ENCODE measurements around the gene AS3MT. TPM values are rescaled to one million over a fixed set of nuclear protein-coding genes. Genes with fewer than 3 reads are reported as not detected.

AS3MT gene
- total and polyA plus RNA-seq, 12 donors: 177 to 910 (median 303) TPM

DNA sequence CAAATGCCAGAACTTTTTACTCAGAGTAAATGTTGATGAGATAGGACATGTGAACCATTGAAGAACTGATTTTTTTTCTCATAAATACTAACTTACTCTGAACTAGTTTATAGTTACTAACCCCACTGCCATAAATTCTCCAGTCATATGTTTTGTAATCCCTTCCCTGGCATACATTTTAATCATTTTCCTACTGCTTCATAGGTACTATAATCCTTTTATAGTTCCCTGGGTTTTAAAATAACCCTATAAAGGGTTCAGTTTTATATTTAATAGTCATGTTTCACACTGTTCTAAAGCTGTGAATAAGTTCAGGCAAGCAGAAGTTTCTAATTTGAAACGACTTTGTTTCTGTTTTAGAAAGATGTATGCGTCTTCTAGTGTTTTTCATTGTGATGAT, 77.7 kb downstream of the AS3MT start:
- H3K36me3 ChIP-seq (replicated peaks in 1 of 2): no peaks in the 10 kb centered on the region
- H3K27me3 ChIP-seq: no peaks in the 10 kb centered on the region
- DNase-seq: no peak
- no peak overlapping the region for H3K27ac ChIP-seq
- TF ChIP-seq POLR2A (IDR thresholded peaks at IDR 0.05): no peak
- TF ChIP-seq, protein P1, sequence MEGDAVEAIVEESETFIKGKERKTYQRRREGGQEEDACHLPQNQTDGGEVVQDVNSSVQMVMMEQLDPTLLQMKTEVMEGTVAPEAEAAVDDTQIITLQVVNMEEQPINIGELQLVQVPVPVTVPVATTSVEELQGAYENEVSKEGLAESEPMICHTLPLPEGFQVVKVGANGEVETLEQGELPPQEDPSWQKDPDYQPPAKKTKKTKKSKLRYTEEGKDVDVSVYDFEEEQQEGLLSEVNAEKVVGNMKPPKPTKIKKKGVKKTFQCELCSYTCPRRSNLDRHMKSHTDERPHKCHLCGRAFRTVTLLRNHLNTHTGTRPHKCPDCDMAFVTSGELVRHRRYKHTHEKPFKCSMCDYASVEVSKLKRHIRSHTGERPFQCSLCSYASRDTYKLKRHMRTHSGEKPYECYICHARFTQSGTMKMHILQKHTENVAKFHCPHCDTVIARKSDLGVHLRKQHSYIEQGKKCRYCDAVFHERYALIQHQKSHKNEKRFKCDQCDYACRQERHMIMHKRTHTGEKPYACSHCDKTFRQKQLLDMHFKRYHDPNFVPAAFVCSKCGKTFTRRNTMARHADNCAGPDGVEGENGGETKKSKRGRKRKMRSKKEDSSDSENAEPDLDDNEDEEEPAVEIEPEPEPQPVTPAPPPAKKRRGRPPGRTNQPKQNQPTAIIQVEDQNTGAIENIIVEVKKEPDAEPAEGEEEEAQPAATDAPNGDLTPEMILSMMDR (IDR thresholded peaks at IDR 0.05): no peak
- peaks cover 27 to 29% of the 10 kb centered on the region in 2 donors for H3K4me1 ChIP-seq (replicated peaks in 1 of 2)
- no peak overlapping the region for H3K4me3 ChIP-seq
- intact Hi-C loops (cut with DNase I): no loop called here
- H3K9me3 ChIP-seq (replicated peaks in 1 of 3): no peaks in the 10 kb centered on the region
- WGBS, 4 donors: 90 to 97% (median 95%) methylated on average over 2 of the region's 2 CpGs

DNA sequence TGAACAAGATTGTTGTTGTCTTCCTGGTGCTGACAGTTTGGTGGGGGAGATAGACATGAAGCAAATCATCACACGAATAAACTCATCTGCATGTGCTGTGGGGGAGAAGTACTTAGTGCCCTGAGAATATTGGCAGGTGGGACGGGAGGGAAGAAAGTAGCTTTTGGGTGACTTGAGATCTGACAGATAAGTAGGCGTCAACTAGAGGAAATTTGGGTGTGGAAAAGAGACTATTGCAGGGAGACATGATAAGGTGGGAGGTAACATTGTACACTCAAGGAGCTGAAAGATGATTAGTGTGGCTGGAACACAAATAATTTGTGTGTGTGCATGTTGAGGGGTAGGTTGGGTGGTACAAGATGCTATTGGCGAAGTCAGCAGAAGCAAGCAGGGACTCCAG, 78.9 kb downstream of the AS3MT start:
- no peaks in the 10 kb centered on the region for H3K36me3 ChIP-seq (replicated peaks in 1 of 2)
- WGBS, 4 donors: 92 to 94% (median 93%) methylated on average over 4 of the region's 4 CpGs
- peaks cover 27 to 29% of the 10 kb centered on the region in 2 donors for H3K4me1 ChIP-seq (replicated peaks in 1 of 2)
- H3K27ac ChIP-seq: peak overlapping the region in 1 of 5 donors; percentile 49
- DNase-seq: no peak
- H3K9me3 ChIP-seq (replicated peaks in 1 of 3): no peaks in the 10 kb centered on the region
- no peak overlapping the region for H3K4me3 ChIP-seq
- intact Hi-C loops (cut with DNase I): no loop called here
- H3K27me3 ChIP-seq: no peaks in the 10 kb centered on the region
- TF ChIP-seq, protein P1 (IDR thresholded peaks at IDR 0.05): no peak
- no peak for TF ChIP-seq POLR2A (IDR thresholded peaks at IDR 0.05)

DNA sequence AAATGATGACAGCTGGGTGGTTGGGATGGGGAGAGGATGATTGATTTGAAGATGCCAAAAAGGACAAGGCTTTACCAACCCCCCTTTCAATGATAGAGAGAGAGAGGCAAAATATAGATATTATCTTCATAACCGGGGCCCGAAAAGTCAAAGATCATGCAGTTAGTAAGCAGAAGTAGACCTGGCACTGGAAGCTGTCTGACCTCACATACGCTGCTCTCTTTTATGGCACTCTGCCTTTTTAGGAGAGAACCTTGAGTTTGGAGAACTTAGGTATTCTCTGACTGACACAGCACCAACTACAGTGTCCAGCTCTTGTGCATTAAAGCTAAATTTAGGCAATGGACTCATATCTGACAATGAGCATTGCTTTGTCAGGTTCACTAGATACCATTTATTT, 79.5 kb downstream of the AS3MT start:
- intact Hi-C loops (cut with DNase I): no loop called here
- WGBS, 4 donors: 51 to 63% (median 56%) methylated on average over 3 of the region's 3 CpGs
- Histone ChIP-seq H3K4me1 (replicated peaks in 1 of 2) (peaks cover 31 to 32% of the 10 kb centered on the region in 2 donors), H3K4me3 (no peak overlapping the region), H3K27ac (peak overlapping the region in 2 of 5 donors; percentile 32 to 49), H3K27me3 (no peaks in the 10 kb centered on the region), H3K36me3 (replicated peaks in 1 of 2) (no peaks in the 10 kb centered on the region), H3K9me3 (replicated peaks in 1 of 3) (no peaks in the 10 kb centered on the region)
- TF ChIP-seq, protein P1 (IDR thresholded peaks at IDR 0.05): no peak
- no peak for TF ChIP-seq POLR2A (IDR thresholded peaks at IDR 0.05)
- DNase-seq: peak in 4 of 7 donors; percentile 37 to 54 (median 46)

DNA sequence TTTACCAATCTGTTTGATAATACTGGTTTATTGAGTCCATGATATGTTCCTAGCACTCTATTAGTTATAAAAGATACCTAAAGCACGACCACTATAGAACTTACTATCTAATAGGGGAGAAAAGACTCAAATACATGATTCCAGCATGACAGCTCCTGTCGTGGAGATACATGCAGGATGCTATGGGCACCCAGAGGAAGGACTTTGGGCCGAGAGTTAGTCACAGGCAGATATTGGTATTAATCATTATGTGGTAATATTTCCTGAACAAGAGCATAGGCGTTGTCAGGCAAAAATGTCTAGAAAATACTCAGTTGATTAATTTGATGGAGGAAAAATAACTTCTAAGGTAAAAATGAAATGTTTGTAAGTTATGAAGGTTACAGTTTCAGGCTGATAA, 80.6 kb downstream of the AS3MT start:
- Histone ChIP-seq H3K27ac (no peak overlapping the region), H3K9me3 (replicated peaks in 1 of 3) (no peaks in the 10 kb centered on the region), H3K4me3 (no peak overlapping the region), H3K27me3 (no peaks in the 10 kb centered on the region), H3K4me1 (replicated peaks in 1 of 2) (peaks cover 22 to 36% of the 10 kb centered on the region in 2 donors), H3K36me3 (replicated peaks in 1 of 2) (no peaks in the 10 kb centered on the region)
- WGBS, 4 donors: 57 to 67% (median 61%) methylated on average over 4 of the region's 4 CpGs
- intact Hi-C loops (cut with DNase I): no loop called here
- no peak for DNase-seq
- TF ChIP-seq POLR2A (IDR thresholded peaks at IDR 0.05): no peak
- TF ChIP-seq, protein P1 (IDR thresholded peaks at IDR 0.05): no peak

Measured in adrenal gland (tissue), 12 donors.